Purkinje cell (primary cell): Measurements from ENCODE around the gene A2ML1. TPM values are rescaled to one million over a fixed set of nuclear protein-coding genes. Genes with fewer than 3 reads are reported as not detected.

Experiments
- polyA plus RNA-seq: library from polyadenylated mRNA; unstranded; fragments of >200 nt; fragmentation: Nextera tagmentation; gene quantifications from 2 replicates; pipeline ENCODE4 v1.2.1, GENCODE V29; 2014

The A2ML1 gene
- polyA plus RNA-seq: 0.07 TPM in 1 of 2 replicates, not detected in the other

DNA sequence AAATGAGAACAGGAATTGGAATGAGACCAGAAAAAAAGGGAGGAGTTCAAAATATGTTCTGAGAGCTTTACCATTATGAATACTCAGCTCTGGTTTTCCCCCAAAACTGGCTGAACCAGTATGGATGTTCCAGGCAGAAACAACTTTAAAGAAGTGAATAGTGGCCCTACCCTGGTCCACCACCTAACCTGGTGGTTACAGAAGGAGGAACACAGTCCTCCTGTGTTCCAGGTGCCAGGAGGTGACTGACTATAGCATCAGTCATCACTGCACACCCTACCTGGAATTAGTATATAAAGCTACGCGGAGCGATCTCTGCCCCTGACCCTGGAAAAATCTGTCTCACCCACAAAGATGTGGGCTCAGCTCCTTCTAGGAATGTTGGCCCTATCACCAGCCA lies at the start of gene A2ML1:
TSS of gene A2ML1 (plus strand) at position 324 of the 400 bp plus-strand sequence. CDS start at position 355, 31 bp downstream.

DNA sequence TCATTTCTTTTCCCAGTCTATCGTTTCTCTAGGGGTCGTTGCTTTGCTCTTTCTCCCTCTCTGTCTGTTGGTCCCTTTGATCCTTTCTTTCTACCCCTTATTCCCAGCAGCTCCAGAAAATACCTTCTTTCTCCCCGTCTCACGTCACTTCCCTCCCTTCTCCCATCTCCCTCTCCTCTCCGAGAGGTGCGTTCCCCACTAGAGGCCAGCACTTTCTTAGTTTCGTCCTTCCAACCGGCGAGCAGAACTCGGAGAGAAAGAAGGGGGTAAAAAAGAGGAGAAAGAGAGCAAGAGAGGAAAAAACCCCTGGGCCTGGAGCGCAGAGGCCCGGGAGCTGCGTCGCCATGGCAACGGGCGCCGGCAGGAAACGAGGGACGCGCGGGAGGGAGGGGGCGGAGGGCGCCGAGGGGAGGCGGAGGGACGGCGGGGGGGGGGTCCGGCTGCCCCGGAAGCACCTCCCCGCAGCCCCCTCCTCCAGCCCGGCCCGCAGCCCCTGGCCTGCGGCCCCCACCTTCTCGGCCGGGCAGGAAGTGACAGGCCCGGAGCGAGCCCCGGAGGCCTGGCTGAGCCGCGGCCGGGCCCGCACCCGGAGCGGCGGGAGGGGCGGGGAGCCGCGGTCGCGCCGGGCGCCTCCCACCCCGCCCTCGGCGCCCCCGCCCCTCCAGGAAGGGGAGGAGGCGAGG lies 91.8 kb downstream of the A2ML1 start, which contains the start of gene PHC1:
TSS of gene PHC1 (plus strand) at position 477 of the 683 bp plus-strand sequence. CDS start 3,169 bp downstream, outside the sequence.

Other genes starting within 250 kb of the A2ML1 start
- gene AICDA, start 209.8 kb upstream of the A2ML1 start, polyA plus RNA-seq: not detected in 2 replicates
- not detected in 2 replicates for gene MFAP5, start 159.8 kb upstream of the A2ML1 start, polyA plus RNA-seq
- 41.8 and 53.4 TPM in 2 replicates for gene RIMKLB, start 124.6 kb upstream of the A2ML1 start, polyA plus RNA-seq
- 4.8 and 4.9 TPM in 2 replicates for gene PHC1, start 91.9 kb downstream of the A2ML1 start, polyA plus RNA-seq
- 81.7 and 85.7 TPM in 2 replicates for gene M6PR, start 127.0 kb downstream of the A2ML1 start, polyA plus RNA-seq
- gene KLRG1, start 166.9 kb downstream of the A2ML1 start, polyA plus RNA-seq: 2.8 and 11.9 TPM in 2 replicates